ENCODE data around the gene SERPINA1.

DNA sequence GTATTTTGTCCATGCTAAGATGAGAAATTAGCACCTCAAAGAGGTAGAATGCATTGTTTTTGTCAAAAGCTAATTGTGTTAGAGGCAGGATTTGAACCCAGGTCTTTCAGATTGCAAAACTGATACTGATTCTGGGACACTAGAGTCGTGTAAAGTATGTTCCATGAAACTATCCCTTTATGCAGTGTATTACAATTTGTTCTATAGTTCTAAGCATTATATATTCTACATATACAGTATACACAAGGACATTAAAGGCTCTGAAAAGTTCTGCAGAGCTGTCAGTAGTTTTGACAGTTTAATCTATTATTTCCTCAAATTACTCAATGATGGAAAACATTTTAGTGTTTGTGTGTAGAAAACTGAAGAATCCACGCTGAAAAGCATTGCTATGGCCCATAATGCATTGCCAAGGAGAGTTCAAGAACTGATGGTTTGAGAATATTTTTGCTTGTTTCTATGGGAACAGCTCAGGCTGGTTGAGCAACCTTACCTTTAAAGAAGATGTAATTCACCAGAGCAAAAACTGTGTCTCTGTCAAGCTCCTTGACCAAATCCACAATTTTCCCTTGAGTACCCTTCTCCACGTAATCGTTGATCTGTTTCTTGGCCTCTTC is 6.2 kb downstream of the SERPINA1 start:
- no peak for TF ChIP-seq EZH2 (IDR thresholded peaks at IDR 0.05; ENCODE audit: insufficient read depth, poor library complexity, severe bottlenecking)
- no peak for TF ChIP-seq EZH2phosphoT487 (IDR thresholded peaks at IDR 0.05; ENCODE audit: insufficient read depth, low read depth)
